H54 (cell line): ENCODE data around the gene HADHA.

Experiments used
- DNase-seq: peaks from one replicate; pipeline ENCODE4 v3.0.0; 2011; ENCODE audit warnings: low spot score, mixed read lengths; ENCODE audit not compliant: insufficient read length
- FAIRE-seq: peaks from 3 replicates; lab custom pipeline; 2011; peaks lifted over from hg19 to GRCh38; lab: Jason Lieb, UNC
- POLR2A ChIP-seq: IDR thresholded peaks from 2 replicates; pipeline ENCODE4 v1.6.1; 2011; ENCODE audit warnings: low read depth, mild to moderate bottlenecking, low read length

Gene HADHA

DNA sequence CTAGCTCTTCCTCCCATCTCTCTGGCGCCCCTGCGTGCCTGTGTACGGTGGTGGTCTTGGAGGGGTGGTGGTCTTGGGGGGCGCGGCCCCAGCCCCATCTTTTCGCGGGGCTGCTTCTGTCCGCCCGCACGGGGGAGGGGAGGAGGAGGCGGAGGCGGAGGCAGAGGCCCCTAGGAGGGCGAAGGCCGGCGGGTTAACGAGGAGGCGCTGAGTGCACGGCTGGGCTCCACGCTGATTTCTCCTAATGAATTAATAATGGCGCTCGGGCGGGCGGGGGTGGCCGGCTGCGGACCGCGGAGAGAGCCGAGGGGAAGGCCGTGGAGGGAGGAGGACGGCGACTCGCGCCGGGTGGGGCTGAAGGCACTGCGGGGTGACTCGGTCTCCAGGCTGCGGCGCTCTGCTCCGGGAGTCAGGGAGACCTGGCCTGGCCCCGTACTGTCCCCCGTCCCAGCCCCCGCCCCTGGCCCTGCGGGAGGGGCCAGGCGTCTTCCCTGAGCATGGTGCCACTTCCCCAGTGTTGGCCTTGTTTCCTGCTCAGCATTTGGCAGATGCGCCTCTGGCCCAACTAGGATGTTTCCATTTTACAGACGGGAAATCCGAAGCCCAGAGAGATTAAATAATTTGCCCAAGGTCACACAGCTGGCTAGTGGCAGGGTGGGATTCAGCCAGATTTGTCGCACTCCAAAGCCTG is 65.5 kb downstream of the HADHA start:
- DNase-seq (no peak), FAIRE-seq (no peak)
- no peak for TF ChIP-seq POLR2A

DNA sequence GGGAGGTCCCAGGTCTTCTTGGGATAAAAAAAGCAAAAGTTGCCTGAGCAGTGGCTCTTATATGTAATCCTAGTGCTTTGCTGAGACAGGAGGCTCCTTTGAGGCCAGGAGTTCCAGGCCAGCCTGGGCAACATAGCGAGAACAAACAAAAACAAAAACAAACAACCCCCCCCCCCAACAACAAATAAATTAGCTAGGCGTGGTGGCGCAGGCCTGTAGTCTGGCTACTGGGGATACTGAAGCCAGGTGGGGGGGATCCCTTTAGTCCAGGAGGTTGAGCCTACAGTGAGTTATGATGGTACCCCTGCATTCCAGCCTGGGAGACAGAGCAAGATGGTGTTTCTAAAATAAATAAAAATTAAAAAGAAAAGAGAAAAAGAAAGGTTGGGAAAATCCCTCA is 66.2 kb downstream of the HADHA start:
- no peak for FAIRE-seq
- no peak for TF ChIP-seq POLR2A

DNA sequence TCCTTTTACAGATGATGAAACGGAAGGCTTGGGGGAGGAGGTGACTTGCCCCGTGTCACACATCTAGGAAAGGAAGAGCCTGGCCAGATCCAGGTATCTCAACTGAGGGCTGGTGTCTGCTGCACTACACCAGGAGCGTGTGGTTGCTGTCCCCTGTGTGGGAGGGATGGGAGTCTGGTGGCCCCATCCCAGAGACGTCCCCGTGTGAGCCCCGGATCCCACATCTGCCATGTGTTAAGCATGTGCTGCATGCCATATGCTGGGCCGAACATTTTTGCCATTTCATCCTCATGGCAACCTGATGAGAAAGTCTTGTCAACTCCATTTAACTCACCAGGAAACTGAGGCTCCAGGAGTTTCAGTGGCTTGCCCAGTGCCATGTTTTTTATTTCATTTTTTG is 67.3 kb downstream of the HADHA start:
- no peak for TF ChIP-seq POLR2A
- DNase-seq (no peak), FAIRE-seq (no peak)

More for the DNA sequence above, 66.2 kb downstream of the HADHA start:
- no peak for DNase-seq

DNA sequence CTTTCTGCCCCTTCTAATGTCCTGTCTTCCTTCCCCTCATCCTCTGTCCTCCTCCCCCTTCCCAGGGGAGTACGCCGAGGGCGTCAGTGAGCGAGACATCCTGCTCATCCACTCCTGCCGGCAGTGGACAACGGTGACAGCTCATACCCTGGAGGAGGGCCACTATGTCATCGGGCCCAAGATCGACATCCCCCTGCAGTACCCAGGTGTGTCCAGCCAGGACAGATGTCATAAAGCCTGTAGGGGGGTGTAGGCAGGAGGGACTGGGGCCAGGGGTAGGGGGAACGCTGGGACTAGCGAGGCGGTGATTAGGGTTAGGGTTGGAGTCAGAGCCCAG is 68.2 kb downstream of the HADHA start:
- no peak for TF ChIP-seq POLR2A
- no peak for FAIRE-seq
- no peak for DNase-seq

DNA sequence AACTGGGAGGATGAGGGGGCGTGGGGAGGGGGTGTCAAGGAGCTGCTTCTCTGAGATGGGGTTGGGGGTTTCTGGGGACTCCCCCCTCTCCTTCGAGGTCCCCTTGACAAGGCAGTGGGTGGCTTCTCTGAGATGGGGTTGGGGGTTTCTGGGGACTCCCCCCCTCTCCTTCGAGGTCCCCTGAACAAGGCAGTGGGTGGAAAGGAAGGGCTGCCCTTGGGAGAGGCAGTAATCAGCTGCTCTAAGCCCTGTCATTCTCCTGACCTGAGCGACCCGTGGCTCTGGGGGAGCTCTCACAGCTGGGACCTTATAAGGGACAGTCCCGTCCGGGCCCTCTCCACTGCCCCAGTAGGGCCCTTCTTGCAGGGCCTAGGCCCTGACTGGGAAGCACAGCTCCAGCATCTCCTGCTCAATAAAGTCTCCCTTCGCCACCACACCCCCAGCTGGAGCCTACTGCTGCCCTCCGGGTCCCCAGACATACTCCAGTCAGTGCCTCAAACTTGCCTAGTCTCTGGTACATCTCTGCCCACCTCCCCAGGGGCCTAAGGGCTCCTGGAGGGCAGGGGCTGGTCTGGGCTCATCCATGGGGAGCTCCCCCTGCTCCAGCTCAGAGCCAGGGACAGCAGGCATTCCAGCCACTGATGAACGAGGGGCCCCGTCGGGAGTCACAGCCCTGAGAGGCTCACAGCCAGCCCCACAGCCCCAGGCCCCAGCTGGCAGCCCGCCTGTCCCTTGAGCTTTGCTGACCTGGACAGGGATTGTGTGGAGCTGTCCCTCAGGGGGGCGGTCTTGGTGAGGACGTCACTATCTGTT is 68.8 kb downstream of the HADHA start:
- FAIRE-seq (no peak), DNase-seq (no peak)
- no peak for TF ChIP-seq POLR2A

DNA sequence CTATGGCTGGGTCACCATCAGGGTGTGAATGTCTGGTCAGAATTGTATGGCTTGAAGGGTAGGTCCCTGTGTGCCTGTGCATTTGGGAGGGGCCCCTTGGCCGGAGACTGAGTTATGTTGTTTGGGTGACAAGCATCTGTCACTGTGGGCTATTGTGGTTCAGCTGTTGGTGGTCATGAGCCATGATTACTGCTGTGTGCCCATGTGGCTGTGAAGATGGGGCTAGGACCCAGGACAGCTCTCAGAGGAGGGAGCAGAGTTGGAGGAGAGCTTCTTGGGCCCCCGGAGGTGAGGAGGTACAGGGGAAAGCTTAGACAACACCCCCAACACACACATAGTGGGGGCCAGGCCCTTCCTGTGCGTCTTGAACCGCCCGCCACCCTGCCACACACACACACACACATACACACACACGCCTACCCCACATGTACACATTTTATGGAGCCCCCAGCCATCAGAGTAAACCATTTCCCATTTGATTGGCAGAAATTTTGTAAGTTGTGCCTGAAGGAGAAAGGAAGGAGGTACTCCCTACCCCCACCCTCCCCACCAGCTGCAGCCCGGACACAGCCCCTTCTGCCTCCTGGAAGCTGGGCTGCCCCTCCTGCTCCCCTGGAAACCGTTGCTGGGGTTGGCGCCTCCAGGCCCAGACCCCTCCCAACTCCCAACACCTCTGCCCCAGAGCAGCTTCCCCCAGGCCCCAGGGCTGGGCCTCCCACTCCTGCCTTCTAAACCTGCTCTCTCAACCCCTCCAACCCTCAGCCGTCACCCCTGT is 69.6 kb downstream of the HADHA start:
- TF ChIP-seq POLR2A: no peak
- DNase-seq (no peak), FAIRE-seq (no peak)

DNA sequence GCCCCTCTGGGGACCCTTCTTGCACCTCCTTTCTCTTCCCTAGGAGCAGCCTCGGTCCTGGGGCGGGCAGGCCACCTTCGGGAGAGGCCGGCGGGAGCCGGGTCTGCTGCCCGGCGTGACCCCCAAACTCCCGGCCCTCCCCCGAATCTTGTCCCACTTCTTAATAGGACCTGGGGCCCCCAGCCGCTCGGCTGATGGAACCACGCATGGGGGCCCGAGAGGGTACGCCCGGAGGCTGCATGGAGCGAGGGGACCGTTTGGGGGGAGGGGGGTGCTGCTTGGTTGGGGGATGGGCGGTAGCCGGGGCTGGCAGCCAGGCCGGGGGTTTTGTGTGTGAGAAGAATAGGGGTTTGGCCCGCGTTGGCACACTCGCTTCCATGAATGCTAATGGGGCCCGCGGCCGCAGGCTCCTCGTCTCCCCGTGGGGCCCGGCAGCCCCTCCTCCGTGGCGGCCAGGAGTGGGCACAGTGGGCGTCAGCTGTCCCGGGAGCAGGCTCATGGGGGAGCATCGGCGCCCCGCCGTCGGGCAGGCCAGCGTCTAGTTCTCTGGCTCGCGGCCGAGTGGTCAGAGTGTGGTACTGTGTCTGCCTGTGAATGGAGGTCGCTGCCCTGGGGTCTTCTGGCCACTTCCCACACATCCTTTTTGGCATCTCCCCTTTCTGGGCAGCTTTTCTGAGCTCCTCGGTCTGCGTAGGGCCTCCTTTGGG is 70.5 kb downstream of the HADHA start:
- DNase-seq (no peak), FAIRE-seq (no peak)
- TF ChIP-seq POLR2A: no peak

DNA sequence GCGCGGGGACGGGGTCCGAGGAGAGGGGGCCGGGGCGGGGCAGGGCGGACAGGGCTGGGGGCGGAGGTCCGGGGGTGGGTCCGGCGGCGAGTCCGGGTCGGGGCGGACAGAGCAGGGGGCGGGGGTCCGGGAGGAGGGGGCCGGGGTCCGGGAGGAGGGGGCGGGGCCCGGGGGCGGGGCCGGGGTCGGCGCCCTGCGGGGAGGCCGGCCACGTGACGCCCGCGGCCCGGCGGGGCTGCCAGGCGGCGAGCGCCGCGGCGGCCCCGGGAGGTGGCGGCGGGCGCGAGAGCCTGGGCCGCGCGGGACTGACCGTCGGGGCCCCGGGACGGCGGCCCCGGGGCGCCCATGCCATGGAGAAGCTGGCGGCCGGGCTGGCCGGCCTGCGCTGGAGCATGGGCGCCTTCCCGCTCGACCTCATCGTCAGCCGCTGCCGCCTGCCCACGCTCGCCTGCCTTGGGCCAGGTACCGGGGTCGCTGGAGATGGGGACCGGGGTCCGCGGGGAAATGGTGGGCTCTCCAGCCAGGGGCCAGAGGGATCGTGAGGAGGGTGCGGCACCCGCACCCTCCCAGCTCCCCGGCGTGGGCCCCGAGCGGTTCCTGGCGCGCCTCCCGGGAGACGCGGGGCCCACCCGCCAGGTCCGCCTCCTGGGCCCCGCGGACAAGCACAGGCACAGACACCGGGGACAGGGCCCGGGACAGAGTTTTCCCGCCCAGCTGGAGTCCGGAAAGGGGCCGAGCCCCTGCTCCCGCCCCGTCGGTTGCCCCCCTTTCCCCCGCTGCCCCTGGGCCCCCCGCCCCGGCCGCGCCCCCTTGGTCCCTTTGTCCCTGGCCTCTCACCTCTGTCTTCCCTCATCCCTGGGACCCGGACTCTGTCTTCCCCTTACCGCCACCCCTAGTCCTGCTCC is 71.3 kb downstream of the HADHA start, which contains the start of gene GAREM2:
Gene GAREM2, plus strand, starts transcription at position 218 of the 905 bp plus-strand sequence. Its CDS starts 133 bp downstream, at position 351.
- no peak for TF ChIP-seq POLR2A
- FAIRE-seq: no peak

DNA sequence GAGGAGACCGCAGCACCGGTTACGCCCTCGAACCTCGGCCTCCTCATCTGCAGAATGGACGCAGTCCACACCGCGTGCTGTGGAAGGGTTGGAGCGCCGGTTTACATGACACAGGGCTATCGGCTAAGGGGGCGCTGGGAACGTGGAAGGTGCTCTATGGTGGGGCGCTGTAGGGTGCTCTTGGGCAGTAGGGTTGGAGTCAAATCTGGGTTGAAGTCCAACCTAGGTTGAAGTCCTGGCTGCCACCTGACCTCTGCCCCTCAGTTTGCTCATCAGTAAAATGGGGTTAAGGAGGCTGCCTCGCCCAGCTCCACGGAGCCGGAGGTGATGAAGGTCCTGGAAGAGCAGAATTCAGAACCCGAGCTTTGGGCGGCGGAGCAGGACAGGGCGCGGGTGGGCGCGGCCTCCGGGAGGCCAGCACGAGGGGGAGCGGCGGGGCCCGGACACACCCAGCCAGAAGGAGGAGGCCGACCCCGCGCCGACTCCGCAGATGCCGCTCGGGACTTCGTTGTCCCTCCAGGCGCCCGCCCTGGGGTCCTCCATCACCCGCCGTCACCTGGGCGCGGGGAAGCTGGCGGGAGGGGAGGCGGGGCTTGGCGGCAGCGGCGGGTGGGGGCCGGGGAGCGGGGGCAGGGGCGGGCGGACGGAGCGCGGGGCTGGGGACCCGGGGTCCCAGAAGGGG is 72.1 kb downstream of the HADHA start:
- TF ChIP-seq POLR2A: no peak
- FAIRE-seq (no peak), DNase-seq (no peak)

More for the DNA sequence above, 71.3 kb downstream of the HADHA start, which contains the start of gene GAREM2:
- DNase-seq: no peak

DNA sequence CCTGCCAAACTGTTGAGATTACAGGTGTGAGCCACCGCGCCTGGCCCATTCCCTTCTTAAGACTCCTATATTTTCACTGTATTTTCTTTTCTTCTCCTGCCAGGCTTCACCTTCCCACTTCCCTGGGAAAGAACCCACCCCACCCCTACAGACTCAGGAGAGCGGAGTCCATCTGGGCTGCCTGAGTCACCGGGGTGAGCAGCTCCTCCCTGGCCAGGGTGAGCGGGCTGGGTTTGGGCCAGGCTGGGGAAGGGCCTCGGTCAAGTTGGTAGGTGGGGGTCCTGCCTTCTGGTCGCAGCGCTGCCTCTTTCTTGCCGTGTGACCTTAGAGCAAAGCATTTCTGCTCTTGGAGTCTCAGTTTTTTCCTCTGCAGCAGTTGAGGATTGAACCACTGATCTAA is 73.6 kb downstream of the HADHA start:
- no peak for DNase-seq
- no peak for FAIRE-seq
- no peak for TF ChIP-seq POLR2A

DNA sequence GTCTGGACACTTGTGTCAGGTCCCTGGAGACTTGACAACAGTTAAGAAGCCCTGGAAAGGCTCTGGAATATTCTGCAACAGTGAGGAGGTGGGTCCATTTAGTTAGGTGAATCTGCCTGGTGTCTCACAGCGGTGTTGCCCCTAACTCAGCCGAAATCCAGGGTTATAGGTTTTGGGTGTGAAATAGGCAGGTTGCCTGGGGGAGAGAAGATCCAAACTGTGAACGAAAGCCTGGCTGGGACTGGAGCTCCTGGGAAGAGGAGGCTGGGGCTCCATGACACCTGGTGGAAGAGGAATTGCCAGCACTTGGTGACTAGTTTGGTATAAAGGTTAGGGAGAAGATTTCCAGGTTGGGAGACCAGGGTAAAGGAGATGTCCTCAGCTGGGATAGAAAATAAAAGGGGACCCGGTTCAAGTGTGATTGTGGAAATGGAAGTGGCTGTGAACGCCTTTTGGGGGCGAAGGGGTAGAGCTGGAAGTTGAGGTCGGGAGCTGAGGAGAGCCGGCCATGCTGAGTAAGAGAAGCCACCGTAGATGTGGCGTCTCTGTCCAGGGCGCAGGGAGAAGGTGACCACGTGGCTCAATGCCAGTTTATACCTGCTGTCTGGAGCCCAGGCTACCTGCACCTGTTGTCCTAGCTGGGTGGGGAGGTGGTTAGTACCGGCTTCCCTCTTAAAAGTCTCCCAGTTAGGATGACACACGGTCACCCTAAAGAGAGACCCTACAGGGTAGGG is 74.6 kb downstream of the HADHA start:
- no peak for DNase-seq
- FAIRE-seq: no peak
- no peak for TF ChIP-seq POLR2A
